SK-N-SH (cell line): ENCODE results near the gene CD2.

ENCODE experiments used
- EP300 ChIP-seq, 2 experiments: IDR thresholded peaks; 2 replicates each; pipeline versions ENCODE4 v1.4.0 to v1.6.1; 2012; ENCODE audit warnings: borderline replicate concordance in 1 of 2, low read depth in 1 of 2, low read length in 1 of 2
- MEF2A ChIP-seq: IDR thresholded peaks from 2 replicates; pipeline ENCODE4 v1.4.0; 2012; ENCODE audit warnings: low read depth, borderline replicate concordance
- RCOR1 ChIP-seq: fragments of 150-350 bp; IDR thresholded peaks from 2 replicates; pipeline ENCODE4 v1.6.1; 2017; ENCODE audit warnings: antibody characterized with exemption, low read length
- TAF1 ChIP-seq: IDR thresholded peaks from 2 replicates; pipeline ENCODE4 v1.6.1; 2012; ENCODE audit warnings: low read depth, mild to moderate bottlenecking, low read length, moderate library complexity, borderline replicate concordance
- TEAD4 ChIP-seq: IDR thresholded peaks from 2 replicates; pipeline ENCODE4 v1.4.0; 2012; ENCODE audit warnings: mild to moderate bottlenecking, borderline replicate concordance; ENCODE audit not compliant: insufficient read depth
- TF ChIP-seq, protein P1 (sequence below): fragments of 150-350 bp; IDR thresholded peaks from 2 replicates; pipeline ENCODE4 v1.6.1; 2017; ENCODE audit warnings: antibody characterized with exemption, low read length, low read depth, borderline replicate concordance
- TF ChIP-seq, protein P2 (sequence below): fragments of 200-600 bp; sonication (generic); IDR thresholded peaks from 2 replicates; pipeline ENCODE4 v1.6.1; 2017; ENCODE audit warnings: antibody characterized with exemption, mild to moderate bottlenecking, moderate library complexity
- TF ChIP-seq, protein P3 (sequence below): IDR thresholded peaks from 2 replicates; pipeline ENCODE4 v1.4.0; 2012; ENCODE audit warnings: low read depth
- TF ChIP-seq, protein P4 (sequence below): IDR thresholded peaks from 2 replicates; pipeline ENCODE4; 2012
- TF ChIP-seq, protein P5 (sequence below): IDR thresholded peaks from 2 replicates; pipeline ENCODE4 v1.6.1; 2012; ENCODE audit warnings: mild to moderate bottlenecking, low read depth, low read length, moderate library complexity

DNA sequence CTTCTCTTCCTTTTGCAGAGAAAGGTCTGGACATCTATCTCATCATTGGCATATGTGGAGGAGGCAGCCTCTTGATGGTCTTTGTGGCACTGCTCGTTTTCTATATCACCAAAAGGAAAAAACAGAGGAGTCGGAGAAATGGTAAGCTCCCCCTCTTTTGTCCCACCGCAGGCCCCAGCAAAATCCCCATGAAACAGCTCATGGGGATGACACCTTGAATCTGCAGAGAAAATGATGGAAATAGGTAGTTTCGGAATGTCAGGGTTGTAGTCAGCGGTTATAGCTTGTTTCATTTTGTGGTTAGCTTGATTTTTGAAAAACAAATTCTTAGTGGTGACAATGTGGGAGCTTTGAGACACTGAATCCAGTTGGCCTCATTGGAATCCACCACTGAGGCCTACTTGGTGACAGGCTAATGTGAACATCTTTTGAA is 10.3 kb downstream of the CD2 start:
- TF ChIP-seq MEF2A (no peak), TAF1 (no peak), TEAD4 (no peak), RCOR1 (no peak), EP300 (IDR thresholded peaks at IDR 0.05; ENCODE audit: borderline replicate concordance in 1 of 2, low read depth in 1 of 2, low read length in 1 of 2) (no peak)
- TF ChIP-seq, protein P1, sequence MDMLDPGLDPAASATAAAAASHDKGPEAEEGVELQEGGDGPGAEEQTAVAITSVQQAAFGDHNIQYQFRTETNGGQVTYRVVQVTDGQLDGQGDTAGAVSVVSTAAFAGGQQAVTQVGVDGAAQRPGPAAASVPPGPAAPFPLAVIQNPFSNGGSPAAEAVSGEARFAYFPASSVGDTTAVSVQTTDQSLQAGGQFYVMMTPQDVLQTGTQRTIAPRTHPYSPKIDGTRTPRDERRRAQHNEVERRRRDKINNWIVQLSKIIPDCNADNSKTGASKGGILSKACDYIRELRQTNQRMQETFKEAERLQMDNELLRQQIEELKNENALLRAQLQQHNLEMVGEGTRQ: no peak
- TF ChIP-seq, protein P2, sequence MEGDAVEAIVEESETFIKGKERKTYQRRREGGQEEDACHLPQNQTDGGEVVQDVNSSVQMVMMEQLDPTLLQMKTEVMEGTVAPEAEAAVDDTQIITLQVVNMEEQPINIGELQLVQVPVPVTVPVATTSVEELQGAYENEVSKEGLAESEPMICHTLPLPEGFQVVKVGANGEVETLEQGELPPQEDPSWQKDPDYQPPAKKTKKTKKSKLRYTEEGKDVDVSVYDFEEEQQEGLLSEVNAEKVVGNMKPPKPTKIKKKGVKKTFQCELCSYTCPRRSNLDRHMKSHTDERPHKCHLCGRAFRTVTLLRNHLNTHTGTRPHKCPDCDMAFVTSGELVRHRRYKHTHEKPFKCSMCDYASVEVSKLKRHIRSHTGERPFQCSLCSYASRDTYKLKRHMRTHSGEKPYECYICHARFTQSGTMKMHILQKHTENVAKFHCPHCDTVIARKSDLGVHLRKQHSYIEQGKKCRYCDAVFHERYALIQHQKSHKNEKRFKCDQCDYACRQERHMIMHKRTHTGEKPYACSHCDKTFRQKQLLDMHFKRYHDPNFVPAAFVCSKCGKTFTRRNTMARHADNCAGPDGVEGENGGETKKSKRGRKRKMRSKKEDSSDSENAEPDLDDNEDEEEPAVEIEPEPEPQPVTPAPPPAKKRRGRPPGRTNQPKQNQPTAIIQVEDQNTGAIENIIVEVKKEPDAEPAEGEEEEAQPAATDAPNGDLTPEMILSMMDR: no peak
- TF ChIP-seq, protein P3, sequence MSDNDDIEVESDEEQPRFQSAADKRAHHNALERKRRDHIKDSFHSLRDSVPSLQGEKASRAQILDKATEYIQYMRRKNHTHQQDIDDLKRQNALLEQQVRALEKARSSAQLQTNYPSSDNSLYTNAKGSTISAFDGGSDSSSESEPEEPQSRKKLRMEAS: no peak
- TF ChIP-seq, protein P4, sequence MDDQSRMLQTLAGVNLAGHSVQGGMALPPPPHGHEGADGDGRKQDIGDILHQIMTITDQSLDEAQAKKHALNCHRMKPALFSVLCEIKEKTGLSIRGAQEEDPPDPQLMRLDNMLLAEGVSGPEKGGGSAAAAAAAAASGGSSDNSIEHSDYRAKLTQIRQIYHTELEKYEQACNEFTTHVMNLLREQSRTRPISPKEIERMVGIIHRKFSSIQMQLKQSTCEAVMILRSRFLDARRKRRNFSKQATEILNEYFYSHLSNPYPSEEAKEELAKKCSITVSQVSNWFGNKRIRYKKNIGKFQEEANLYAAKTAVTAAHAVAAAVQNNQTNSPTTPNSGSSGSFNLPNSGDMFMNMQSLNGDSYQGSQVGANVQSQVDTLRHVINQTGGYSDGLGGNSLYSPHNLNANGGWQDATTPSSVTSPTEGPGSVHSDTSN: no peak
- TF ChIP-seq, protein P5, sequence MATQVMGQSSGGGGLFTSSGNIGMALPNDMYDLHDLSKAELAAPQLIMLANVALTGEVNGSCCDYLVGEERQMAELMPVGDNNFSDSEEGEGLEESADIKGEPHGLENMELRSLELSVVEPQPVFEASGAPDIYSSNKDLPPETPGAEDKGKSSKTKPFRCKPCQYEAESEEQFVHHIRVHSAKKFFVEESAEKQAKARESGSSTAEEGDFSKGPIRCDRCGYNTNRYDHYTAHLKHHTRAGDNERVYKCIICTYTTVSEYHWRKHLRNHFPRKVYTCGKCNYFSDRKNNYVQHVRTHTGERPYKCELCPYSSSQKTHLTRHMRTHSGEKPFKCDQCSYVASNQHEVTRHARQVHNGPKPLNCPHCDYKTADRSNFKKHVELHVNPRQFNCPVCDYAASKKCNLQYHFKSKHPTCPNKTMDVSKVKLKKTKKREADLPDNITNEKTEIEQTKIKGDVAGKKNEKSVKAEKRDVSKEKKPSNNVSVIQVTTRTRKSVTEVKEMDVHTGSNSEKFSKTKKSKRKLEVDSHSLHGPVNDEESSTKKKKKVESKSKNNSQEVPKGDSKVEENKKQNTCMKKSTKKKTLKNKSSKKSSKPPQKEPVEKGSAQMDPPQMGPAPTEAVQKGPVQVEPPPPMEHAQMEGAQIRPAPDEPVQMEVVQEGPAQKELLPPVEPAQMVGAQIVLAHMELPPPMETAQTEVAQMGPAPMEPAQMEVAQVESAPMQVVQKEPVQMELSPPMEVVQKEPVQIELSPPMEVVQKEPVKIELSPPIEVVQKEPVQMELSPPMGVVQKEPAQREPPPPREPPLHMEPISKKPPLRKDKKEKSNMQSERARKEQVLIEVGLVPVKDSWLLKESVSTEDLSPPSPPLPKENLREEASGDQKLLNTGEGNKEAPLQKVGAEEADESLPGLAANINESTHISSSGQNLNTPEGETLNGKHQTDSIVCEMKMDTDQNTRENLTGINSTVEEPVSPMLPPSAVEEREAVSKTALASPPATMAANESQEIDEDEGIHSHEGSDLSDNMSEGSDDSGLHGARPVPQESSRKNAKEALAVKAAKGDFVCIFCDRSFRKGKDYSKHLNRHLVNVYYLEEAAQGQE: no peak
